Activated T-cell treated with anti-CD3 and anti-CD28 coated beads, Interleukin-2, amount 50 U/mL, for 4 hours (primary cell): ENCODE results near the gene TECR. TPM values are rescaled to one million over a fixed set of nuclear protein-coding genes. Genes with fewer than 3 reads are reported as not detected.
"Not testable (repeated sequence)": the region's sequence is repeated elsewhere in the genome, so short reads cannot be mapped to it uniquely, and the experiment has no call there.

Experiments
- ATAC-seq, 2 donors: fragments of 200-7000 bp; cut with Tn5 transposase; one replicate each; pipeline ENCODE4 v1.10.0; 2021
- DNase-seq: peaks from one replicate; pipeline ENCODE4 v3.0.0-alpha.2; 2020
- H3K27me3 Mint-ChIP-seq: one replicate; pipeline ENCODE4 v1.8.0; 2021; ENCODE audit warnings: low read depth, mixed read lengths
- H3K36me3 Mint-ChIP-seq: one replicate; pipeline ENCODE4 v1.8.0; 2022; ENCODE audit warnings: mixed read lengths; ENCODE audit not compliant: insufficient read depth
- H3K4me1 Mint-ChIP-seq: one replicate; pipeline ENCODE4 v1.8.0; 2021; ENCODE audit warnings: low read depth, mixed read lengths
- H3K4me3 Mint-ChIP-seq: one replicate; pipeline ENCODE4 v1.8.0; 2021; ENCODE audit warnings: mild to moderate bottlenecking, moderate library complexity, mixed read lengths
- H3K9me3 Mint-ChIP-seq: one replicate; pipeline ENCODE4 v1.8.0; 2021; ENCODE audit warnings: mixed read lengths
- total RNA-seq, 3 donors: library from RNA; stranded (reverse); gene quantifications; one replicate each; pipeline ENCODE4 v1.2.1, GENCODE V29; 2021

The TECR gene
- total RNA-seq, 3 donors from 2014 or later: 92.5 to 96.3 (median 94.6) TPM

GRCh38 chr19:14541979-14542378 lies 12.6 kb downstream of the TECR start:
- H3K4me3 Mint-ChIP-seq, H3K9me3 Mint-ChIP-seq, DNase-seq, ATAC-seq, H3K27me3 Mint-ChIP-seq, H3K36me3 Mint-ChIP-seq: not testable (repeated sequence)
- peaks cover 26% of the 10 kb centered on the region for H3K4me1 Mint-ChIP-seq

GRCh38 chr19:14542711-14543328 lies 13.4 kb downstream of the TECR start:
- DNase-seq (no peak), ATAC-seq (peak; percentile 48 to 72)
- Mint-ChIP-seq H3K9me3 (no peaks in the 10 kb centered on the region), H3K4me3 (no peak overlapping the region), H3K4me1 (peaks cover 20% of the 10 kb centered on the region), H3K27me3 (no peaks in the 10 kb centered on the region), H3K36me3 (peaks cover 7% of the 10 kb centered on the region)

- no peak overlapping the region for H3K4me3 Mint-ChIP-seq
- H3K4me1 Mint-ChIP-seq: peaks cover 16% of the 10 kb centered on the region
- ATAC-seq: peak in 1 of 2 donors; percentile 50
- DNase-seq: no peak
- H3K27me3 Mint-ChIP-seq: no peaks in the 10 kb centered on the region
- H3K36me3 Mint-ChIP-seq: peaks cover 8% of the 10 kb centered on the region
- no peaks in the 10 kb centered on the region for H3K9me3 Mint-ChIP-seq
Observed at GRCh38 chr19:14544047-14544446, 14.7 kb downstream of the TECR start.

GRCh38 chr19:14544977-14545715 lies 15.8 kb downstream of the TECR start:
- H3K27me3 Mint-ChIP-seq: no peaks in the 10 kb centered on the region
- peaks cover 13% of the 10 kb centered on the region for H3K4me1 Mint-ChIP-seq
- ATAC-seq (no peak), DNase-seq (no peak)
- no peaks in the 10 kb centered on the region for H3K9me3 Mint-ChIP-seq
- no peak overlapping the region for H3K4me3 Mint-ChIP-seq
- H3K36me3 Mint-ChIP-seq: peaks cover 7% of the 10 kb centered on the region

GRCh38 chr19:14545716-14546082 lies 16.3 kb downstream of the TECR start:
- H3K4me1 Mint-ChIP-seq: peaks cover 18% of the 10 kb centered on the region
- H3K4me3 Mint-ChIP-seq: no peak overlapping the region
- no peak for ATAC-seq
- DNase-seq: no peak
- H3K36me3 Mint-ChIP-seq: peaks cover 7% of the 10 kb centered on the region
- H3K9me3 Mint-ChIP-seq: no peaks in the 10 kb centered on the region
- H3K27me3 Mint-ChIP-seq: no peaks in the 10 kb centered on the region

GRCh38 chr19:14550201-14550754 lies 20.9 kb downstream of the TECR start:
- H3K4me1 Mint-ChIP-seq: peaks cover 40% of the 10 kb centered on the region
- H3K4me3 Mint-ChIP-seq: no peak overlapping the region
- ATAC-seq: no peak
- no peaks in the 10 kb centered on the region for H3K27me3 Mint-ChIP-seq
- DNase-seq: no peak
- no peaks in the 10 kb centered on the region for H3K9me3 Mint-ChIP-seq
- peaks cover 5% of the 10 kb centered on the region for H3K36me3 Mint-ChIP-seq

GRCh38 chr19:14551134-14552005 lies 22.0 kb downstream of the TECR start:
- H3K27me3 Mint-ChIP-seq, H3K36me3 Mint-ChIP-seq, H3K9me3 Mint-ChIP-seq, H3K4me3 Mint-ChIP-seq: not testable (repeated sequence)
- peaks cover 47% of the 10 kb centered on the region for H3K4me1 Mint-ChIP-seq
- DNase-seq (peak; percentile 68), ATAC-seq (peak; percentile 97 to 99)

GRCh38 chr19:14552006-14552360 lies 22.6 kb downstream of the TECR start:
- DNase-seq: not testable (repeated sequence)

GRCh38 chr19:14553042-14553938 lies 23.9 kb downstream of the TECR start:
- DNase-seq (no peak), ATAC-seq (no peak)
- H3K4me1 Mint-ChIP-seq: peaks cover 56% of the 10 kb centered on the region
- peaks cover 4% of the 10 kb centered on the region for H3K36me3 Mint-ChIP-seq
- H3K4me3 Mint-ChIP-seq: no peak overlapping the region
- H3K27me3 Mint-ChIP-seq: no peaks in the 10 kb centered on the region
- no peaks in the 10 kb centered on the region for H3K9me3 Mint-ChIP-seq

More at GRCh38 chr19:14552006-14552360, 22.6 kb downstream of the TECR start:
- H3K36me3 Mint-ChIP-seq, H3K4me3 Mint-ChIP-seq, H3K27me3 Mint-ChIP-seq, ATAC-seq, H3K9me3 Mint-ChIP-seq: not testable (repeated sequence)
- peaks cover 52% of the 10 kb centered on the region for H3K4me1 Mint-ChIP-seq

- Mint-ChIP-seq H3K4me3 (no peak overlapping the region), H3K9me3 (no peaks in the 10 kb centered on the region), H3K36me3 (peaks cover 4% of the 10 kb centered on the region), H3K4me1 (peaks cover 58% of the 10 kb centered on the region), H3K27me3 (no peaks in the 10 kb centered on the region)
- ATAC-seq: no peak
- DNase-seq: no peak
Observed at GRCh38 chr19:14553939-14554243, 24.5 kb downstream of the TECR start.

GRCh38 chr19:14554382-14554812 lies 25.0 kb downstream of the TECR start:
- H3K4me1 Mint-ChIP-seq: peaks cover 58% of the 10 kb centered on the region
- no peaks in the 10 kb centered on the region for H3K9me3 Mint-ChIP-seq
- peaks cover 4% of the 10 kb centered on the region for H3K36me3 Mint-ChIP-seq
- no peaks in the 10 kb centered on the region for H3K27me3 Mint-ChIP-seq
- DNase-seq (no peak), ATAC-seq (no peak)
- no peak overlapping the region for H3K4me3 Mint-ChIP-seq

GRCh38 chr19:14555918-14556661 lies 26.7 kb downstream of the TECR start:
- peaks cover 51% of the 10 kb centered on the region for H3K4me1 Mint-ChIP-seq
- no peaks in the 10 kb centered on the region for H3K9me3 Mint-ChIP-seq
- H3K36me3 Mint-ChIP-seq: no peaks in the 10 kb centered on the region
- no peak overlapping the region for H3K4me3 Mint-ChIP-seq
- DNase-seq (no peak), ATAC-seq (peak; percentile 5 to 20)
- H3K27me3 Mint-ChIP-seq: no peaks in the 10 kb centered on the region

GRCh38 chr19:14556662-14557188 lies 27.3 kb downstream of the TECR start:
- H3K36me3 Mint-ChIP-seq: no peaks in the 10 kb centered on the region
- ATAC-seq (peak; percentile 90 to 94), DNase-seq (peak; percentile 71)
- H3K9me3 Mint-ChIP-seq: no peaks in the 10 kb centered on the region
- H3K4me3 Mint-ChIP-seq: no peak overlapping the region
- peaks cover 48% of the 10 kb centered on the region for H3K4me1 Mint-ChIP-seq
- no peaks in the 10 kb centered on the region for H3K27me3 Mint-ChIP-seq
